HG03064 (cell line): ENCODE measurements around the gene CHL1.

ENCODE experiments used
- ATAC-seq: cut with Tn5 transposase; IDR thresholded peaks from one replicate; pipeline ENCODE4 v1.9.1; 2021; ENCODE audit warnings: low read depth; ENCODE audit not compliant: unreplicated experiment

Gene CHL1, protein sequence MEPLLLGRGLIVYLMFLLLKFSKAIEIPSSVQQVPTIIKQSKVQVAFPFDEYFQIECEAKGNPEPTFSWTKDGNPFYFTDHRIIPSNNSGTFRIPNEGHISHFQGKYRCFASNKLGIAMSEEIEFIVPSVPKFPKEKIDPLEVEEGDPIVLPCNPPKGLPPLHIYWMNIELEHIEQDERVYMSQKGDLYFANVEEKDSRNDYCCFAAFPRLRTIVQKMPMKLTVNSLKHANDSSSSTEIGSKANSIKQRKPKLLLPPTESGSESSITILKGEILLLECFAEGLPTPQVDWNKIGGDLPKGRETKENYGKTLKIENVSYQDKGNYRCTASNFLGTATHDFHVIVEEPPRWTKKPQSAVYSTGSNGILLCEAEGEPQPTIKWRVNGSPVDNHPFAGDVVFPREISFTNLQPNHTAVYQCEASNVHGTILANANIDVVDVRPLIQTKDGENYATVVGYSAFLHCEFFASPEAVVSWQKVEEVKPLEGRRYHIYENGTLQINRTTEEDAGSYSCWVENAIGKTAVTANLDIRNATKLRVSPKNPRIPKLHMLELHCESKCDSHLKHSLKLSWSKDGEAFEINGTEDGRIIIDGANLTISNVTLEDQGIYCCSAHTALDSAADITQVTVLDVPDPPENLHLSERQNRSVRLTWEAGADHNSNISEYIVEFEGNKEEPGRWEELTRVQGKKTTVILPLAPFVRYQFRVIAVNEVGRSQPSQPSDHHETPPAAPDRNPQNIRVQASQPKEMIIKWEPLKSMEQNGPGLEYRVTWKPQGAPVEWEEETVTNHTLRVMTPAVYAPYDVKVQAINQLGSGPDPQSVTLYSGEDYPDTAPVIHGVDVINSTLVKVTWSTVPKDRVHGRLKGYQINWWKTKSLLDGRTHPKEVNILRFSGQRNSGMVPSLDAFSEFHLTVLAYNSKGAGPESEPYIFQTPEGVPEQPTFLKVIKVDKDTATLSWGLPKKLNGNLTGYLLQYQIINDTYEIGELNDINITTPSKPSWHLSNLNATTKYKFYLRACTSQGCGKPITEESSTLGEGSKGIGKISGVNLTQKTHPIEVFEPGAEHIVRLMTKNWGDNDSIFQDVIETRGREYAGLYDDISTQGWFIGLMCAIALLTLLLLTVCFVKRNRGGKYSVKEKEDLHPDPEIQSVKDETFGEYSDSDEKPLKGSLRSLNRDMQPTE (N-terminal part only)

GRCh38 chr3:196311-197148 lies at the start of gene CHL1:
TSS of gene CHL1 (plus strand) at chr3:196763. CDS start at chr3:319777, 123,014 bp downstream.
- no peak for ATAC-seq

DNA sequence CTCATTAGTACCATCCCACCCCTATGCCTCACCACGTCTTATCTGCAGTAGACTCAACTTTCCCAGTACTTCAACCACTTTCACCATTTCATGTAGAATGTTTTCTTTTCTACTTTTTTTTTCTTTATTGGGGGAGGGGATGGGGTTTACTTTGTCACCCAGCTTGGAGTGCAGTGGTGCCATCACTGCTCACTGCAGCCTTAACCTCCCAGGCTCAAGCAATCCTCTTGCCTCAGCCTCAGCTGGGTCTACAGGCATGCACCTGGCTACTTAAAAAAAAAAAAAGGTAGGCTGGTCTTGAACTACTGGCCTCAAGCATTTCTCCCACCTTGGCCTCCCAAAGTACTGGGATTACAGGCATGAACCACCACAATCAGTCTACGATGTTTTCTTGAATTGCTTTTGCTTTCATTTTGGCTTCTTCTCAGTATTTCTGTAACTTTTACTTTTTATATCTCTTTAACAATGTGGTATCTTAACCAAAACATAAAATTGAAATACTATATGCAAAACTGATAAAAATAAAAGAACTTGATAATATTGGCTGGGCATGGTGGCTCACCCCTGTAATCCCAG lies 44.9 kb upstream of the CHL1 start:
- no peak for ATAC-seq

DNA sequence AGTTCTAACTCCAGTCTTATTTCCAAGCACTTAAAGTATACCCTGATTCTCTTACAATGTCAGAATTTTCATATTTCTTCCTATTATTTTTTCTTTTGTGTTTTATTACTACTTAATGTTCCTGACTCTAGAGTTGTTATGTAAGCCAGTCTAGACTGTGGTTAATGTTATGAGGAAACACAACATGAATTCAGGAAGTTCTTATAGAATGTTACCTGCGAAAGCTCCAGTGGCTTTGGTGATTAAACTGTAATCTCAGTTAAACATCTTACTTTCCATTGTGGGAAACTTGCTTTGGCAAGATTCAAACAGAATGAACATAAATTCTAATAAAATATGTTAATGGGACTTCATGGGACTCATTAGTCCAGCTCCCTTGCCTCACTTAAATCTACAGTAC lies 36.6 kb upstream of the CHL1 start:
- no peak for ATAC-seq

- no peak for ATAC-seq
Measured at GRCh38 chr3:166071-166470, 30.5 kb upstream of the CHL1 start.

GRCh38 chr3:166799-167198 lies 29.8 kb upstream of the CHL1 start:
- ATAC-seq, result no peak

DNA sequence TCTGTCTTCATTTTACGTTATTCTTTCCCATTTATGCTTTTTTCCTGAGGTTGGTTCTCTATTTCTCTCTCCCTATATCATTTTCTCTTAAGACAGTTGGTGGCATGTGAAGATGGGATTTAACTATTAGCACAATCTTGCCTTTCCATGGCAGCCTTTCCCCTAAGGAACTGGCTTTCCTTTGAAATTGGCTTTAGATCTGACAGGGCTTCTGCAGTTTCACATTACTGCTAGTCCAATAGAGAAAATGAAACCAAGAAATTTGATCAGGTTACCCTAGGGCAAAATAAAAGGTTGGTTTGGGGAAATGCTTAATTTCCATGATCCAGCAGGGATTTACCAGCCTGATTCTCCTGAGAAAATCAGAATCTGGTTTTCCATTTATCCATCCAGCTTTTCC lies 22.7 kb upstream of the CHL1 start:
- peak; percentile 80 for ATAC-seq

- ATAC-seq, result no peak
Measured at GRCh38 chr3:184976-185375, 11.6 kb upstream of the CHL1 start.

GRCh38 chr3:192215-192929 lies 4.2 kb upstream of the CHL1 start:
- peak; percentile 67 for ATAC-seq

GRCh38 chr3:194001-194400 lies 2.6 kb upstream of the CHL1 start:
- no peak for ATAC-seq

DNA sequence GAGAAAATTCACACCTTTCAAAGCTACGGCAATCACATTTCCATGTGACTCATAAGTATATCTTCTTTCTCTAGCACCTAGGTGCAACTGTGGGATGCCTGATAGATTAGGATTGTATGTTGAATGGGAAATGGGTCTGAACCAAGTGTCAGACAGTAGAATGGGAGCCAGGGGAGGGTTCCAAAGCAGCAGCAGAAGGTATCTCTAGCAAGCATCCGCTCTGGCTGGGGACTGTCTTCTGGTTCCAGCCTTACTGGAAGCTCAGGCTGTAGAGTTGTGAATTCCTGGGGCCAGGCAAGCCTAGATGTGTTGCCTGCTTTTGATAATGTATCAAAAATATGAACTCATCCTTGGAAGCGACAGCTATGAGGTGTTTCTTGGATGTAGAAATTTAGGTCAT lies 2.1 kb upstream of the CHL1 start:
- ATAC-seq, result no peak

DNA sequence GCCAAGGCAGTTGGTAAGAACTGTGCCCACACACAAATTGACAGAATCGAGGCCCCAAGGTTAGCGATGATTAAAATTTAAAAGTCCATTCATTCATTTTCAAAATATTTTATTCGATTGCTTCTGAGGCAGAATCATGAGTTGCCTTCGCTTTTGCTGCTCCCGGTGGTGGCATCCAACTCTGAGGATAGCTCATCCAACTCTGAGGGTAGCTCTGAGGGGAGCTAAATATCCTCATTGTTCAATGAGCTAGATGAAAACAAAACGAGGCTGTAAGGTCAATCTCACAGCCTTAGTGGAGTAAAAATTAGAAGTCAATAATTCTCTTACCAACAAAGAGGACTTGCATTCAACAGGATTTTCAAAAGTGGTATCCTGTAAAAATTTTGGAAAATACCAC lies 897 bp upstream of the CHL1 start:
- no peak for ATAC-seq

GRCh38 chr3:197149-197827 lies 725 bp downstream of the CHL1 start:
- ATAC-seq, result no peak

- ATAC-seq, result no peak
Measured at GRCh38 chr3:197828-198491, 1.4 kb downstream of the CHL1 start.

DNA sequence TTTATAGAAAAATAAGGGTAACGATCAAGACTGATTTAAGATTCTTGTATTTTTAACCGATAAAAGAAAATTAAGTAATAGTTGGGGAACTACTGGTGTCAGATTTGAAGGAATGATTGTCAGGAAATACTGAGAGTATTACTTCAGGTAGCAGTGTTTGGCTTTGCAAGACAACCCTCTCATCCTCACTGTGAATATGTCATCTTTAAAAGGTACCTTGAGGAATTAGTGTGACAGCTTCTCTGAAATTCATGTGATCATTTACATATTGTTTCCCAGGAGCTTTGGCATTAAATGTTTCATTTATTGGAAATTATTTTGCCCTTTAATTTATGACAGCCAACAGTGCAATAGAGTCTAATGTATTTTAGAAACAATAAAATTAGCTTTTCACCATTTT lies 3.3 kb downstream of the CHL1 start:
- ATAC-seq, result no peak

GRCh38 chr3:200758-201325 lies 4.3 kb downstream of the CHL1 start:
- no peak for ATAC-seq

GRCh38 chr3:204102-204501 lies 7.5 kb downstream of the CHL1 start:
- ATAC-seq, result no peak

DNA sequence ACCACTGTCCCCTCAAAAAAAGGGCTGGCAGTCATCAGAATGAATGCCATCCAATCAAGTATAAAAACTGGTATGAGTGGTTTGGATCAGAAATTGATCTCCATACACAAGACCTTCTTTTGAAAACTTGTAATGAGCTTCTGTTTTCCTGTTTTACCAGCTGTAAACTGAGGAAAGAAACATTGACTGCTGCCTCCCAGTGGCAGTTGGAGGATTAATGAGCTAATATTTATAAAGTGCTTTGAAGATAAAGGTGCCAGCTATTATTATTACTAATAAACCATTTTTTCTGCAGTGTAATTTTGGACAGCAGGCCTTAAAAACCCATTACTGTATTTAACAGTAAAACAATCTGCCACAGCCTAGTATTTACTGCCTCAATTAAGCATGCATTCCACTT lies 11.4 kb downstream of the CHL1 start:
- no peak for ATAC-seq

DNA sequence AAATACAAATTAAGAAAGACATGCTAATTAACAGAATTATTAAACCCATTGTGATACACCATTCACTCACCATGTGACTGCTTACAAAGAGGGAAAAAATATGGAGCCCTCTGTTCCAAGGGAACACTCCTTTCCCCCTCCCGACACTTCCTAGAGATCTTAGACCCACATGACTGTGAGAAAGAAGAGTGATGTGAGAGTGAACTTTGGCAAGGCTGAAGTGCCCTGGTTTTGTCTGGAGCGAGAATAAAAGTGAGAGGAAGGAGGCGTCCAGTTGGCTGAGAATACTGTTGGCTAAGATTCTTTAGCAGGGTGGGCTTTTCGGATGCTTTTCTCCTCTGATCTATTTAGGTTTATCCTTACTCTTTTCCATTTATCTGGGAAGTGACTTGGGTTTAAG lies 14.1 kb downstream of the CHL1 start:
- no peak for ATAC-seq
